Testis (tissue), 3 donors: ENCODE measurements around the gene CNMD. TPM values are rescaled to one million over a fixed set of nuclear protein-coding genes. Genes with fewer than 3 reads are reported as not detected.
A peak's percentile ranks its signal among the peaks of the same experiment; 100 is the strongest.

Experiments
- DNase-seq: peaks from one replicate; pipeline ENCODE4 v3.0.0-alpha.2; 2019
- H3K27ac ChIP-seq, 2 donors: fragments of 200-600 bp; sonication (generic); one replicate each; pipeline ENCODE4 v1.5.1; 2019
- H3K27me3 ChIP-seq: fragments of 200-600 bp; sonication (generic); one replicate; pipeline ENCODE4 v1.5.1; 2019
- H3K36me3 ChIP-seq: fragments of 200-600 bp; sonication (generic); one replicate; pipeline ENCODE4 v1.5.1; 2017; ENCODE audit warnings: low read depth; ENCODE audit errors: missing control alignments
- H3K4me1 ChIP-seq: fragments of 200-600 bp; sonication (generic); one replicate; pipeline ENCODE4 v1.5.1; 2019
- H3K4me3 ChIP-seq, 2 donors: fragments of 200-600 bp; sonication (generic); one replicate each; pipeline ENCODE4 v1.5.1; 2017 to 2019
- H3K9me3 ChIP-seq: fragments of 200-600 bp; sonication (generic); one replicate; pipeline ENCODE4 v1.5.1; 2017
- CTCF ChIP-seq, 3 experiments: fragments of 450-650 bp in 2 of 3; fragments of 200-600 bp in 1 of 3; sonication (generic) in 1 of 3; IDR thresholded peaks; one replicate each; pipeline ENCODE4 v1.5.1; 2016 to 2019; ENCODE audit warnings: antibody characterized with exemption in 3 of 3, mild to moderate bottlenecking in 2 of 3, moderate library complexity in 1 of 3
- POLR2A ChIP-seq: fragments of 450-650 bp; IDR thresholded peaks from one replicate; pipeline ENCODE4 v1.6.1; 2017; ENCODE audit warnings: antibody characterized with exemption, mild to moderate bottlenecking, moderate library complexity
- WGBS, 2 donors: methylation state at CpG; one replicate each; pipeline ENCODE4 v1.1.5; 2018; 5-methylcytosine and 5-hydroxymethylcytosine counted together
- intact Hi-C: fragments of 100-400 bp; cut with DNase I; formaldehyde crosslinking; loops from one replicate; pipeline ENCODE4 v1.15.1; 2023; ENCODE audit warnings: low total_unique reads
- polyA plus RNA-seq: library from polyadenylated mRNA; stranded (reverse); fragments of 350-450 nt; fragmentation: Illumina TruSeq; extraction: RNeasy Lipid Tissue Mini Kit (QIAGEN cat#74804); gene quantifications from one replicate; pipeline ENCODE4 v1.2.3, GENCODE V29; 2014; ENCODE audit warnings: low read depth, low replicate concordance; ENCODE audit not compliant: insufficient read depth
- total RNA-seq, 2 donors: library from RNA; depleted of rRNA; stranded (reverse); fragments of >200 nt; gene quantifications; one replicate each; pipeline ENCODE4 v1.2.3, GENCODE V29; 2016

CNMD gene
- total and polyA plus RNA-seq, 3 donors from 2014 or later = 3.5 to 5.0 (median 4.1) TPM

- Histone ChIP-seq H3K4me3 (peak overlapping the region; percentile 43 to 58), H3K4me1 (no peaks in the 10 kb centered on the region), H3K27ac (no peak overlapping the region), H3K27me3 (no peaks in the 10 kb centered on the region), H3K9me3 (no peaks in the 10 kb centered on the region), H3K36me3 (no peaks in the 10 kb centered on the region)
- 4 to 6% methylated on average over 35 to 54 of the region's 75 CpGs for WGBS, 2 donors
- peak; percentile 44 for DNase-seq
- TF ChIP-seq CTCF (IDR thresholded peaks at IDR 0.05) (peak in 1 of 3 experiments; percentile 58), POLR2A (no peak)
- intact Hi-C loops = no loop called here
These were observed 727 bp downstream of the CNMD start for GRCh38 chr13:52738719-52739467.

GRCh38 chr13:52737965-52738364 lies 1.7 kb downstream of the CNMD start:
- TF ChIP-seq CTCF (IDR thresholded peaks at IDR 0.05) (no peak), POLR2A (no peak)
- H3K36me3 ChIP-seq = no peaks in the 10 kb centered on the region
- H3K4me3 ChIP-seq = no peak overlapping the region
- intact Hi-C loops = no loop called here
- DNase-seq = no peak
- no peaks in the 10 kb centered on the region for H3K9me3 ChIP-seq
- no peak overlapping the region for H3K27ac ChIP-seq
- WGBS, 2 donors = 74 to 76% methylated on average over 4 of the region's 4 CpGs
- no peaks in the 10 kb centered on the region for H3K4me1 ChIP-seq
- no peaks in the 10 kb centered on the region for H3K27me3 ChIP-seq

GRCh38 chr13:52737451-52737850 lies 2.2 kb downstream of the CNMD start:
- Histone ChIP-seq H3K4me1 (no peaks in the 10 kb centered on the region), H3K4me3 (no peak overlapping the region), H3K9me3 (no peaks in the 10 kb centered on the region), H3K36me3 (no peaks in the 10 kb centered on the region), H3K27ac (no peak overlapping the region), H3K27me3 (no peaks in the 10 kb centered on the region)
- DNase-seq = no peak
- intact Hi-C loops = no loop called here
- no peak for TF ChIP-seq CTCF (IDR thresholded peaks at IDR 0.05)

- no peaks in the 10 kb centered on the region for H3K4me1 ChIP-seq
- no peaks in the 10 kb centered on the region for H3K27me3 ChIP-seq
- intact Hi-C loops = no loop called here
- TF ChIP-seq CTCF (IDR thresholded peaks at IDR 0.05) (no peak), POLR2A (no peak)
- WGBS, 2 donors = 90 to 96% methylated on average over 2 of the region's 2 CpGs
- H3K9me3 ChIP-seq = no peaks in the 10 kb centered on the region
- no peak for DNase-seq
- no peaks in the 10 kb centered on the region for H3K36me3 ChIP-seq
- H3K4me3 ChIP-seq = no peak overlapping the region
- no peak overlapping the region for H3K27ac ChIP-seq
These were observed 2.7 kb downstream of the CNMD start for GRCh38 chr13:52736891-52737290.

- H3K27me3 ChIP-seq = no peaks in the 10 kb centered on the region
- TF ChIP-seq CTCF (IDR thresholded peaks at IDR 0.05) (no peak), POLR2A (no peak)
- WGBS, 2 donors = 78 to 80% methylated on average over 4 of the region's 4 CpGs
- H3K9me3 ChIP-seq = no peaks in the 10 kb centered on the region
- no peak overlapping the region for H3K27ac ChIP-seq
- H3K4me1 ChIP-seq = no peaks in the 10 kb centered on the region
- H3K36me3 ChIP-seq = no peaks in the 10 kb centered on the region
- H3K4me3 ChIP-seq = no peak overlapping the region
- intact Hi-C loops = no loop called here
- no peak for DNase-seq
These were observed 5.5 kb downstream of the CNMD start for GRCh38 chr13:52734075-52734623.
